IMR-90 (cell line): Measurements from ENCODE around the gene TMBIM1. TPM values are rescaled to one million over a fixed set of nuclear protein-coding genes. Genes with fewer than 3 reads are reported as not detected.

Source experiments
- ATAC-seq: fragments of 200-7000 bp; cut with Tn5 transposase; 2 replicates; pipeline ENCODE4 v1.9.1; 2020; ENCODE audit warnings: low read depth, mild to moderate bottlenecking, moderate library complexity
- BruUV-seq: library from RNA; stranded (reverse); fragments of 400-500 nt; replicated peaks from 2 replicates; lab custom pipeline; 2021; lab: Mats Ljungman, UMichigan
- CTCF ChIA-PET: fragments of 300-600 bp; formaldehyde crosslinking; extraction: SDS; loops from one replicate; lab custom pipeline; 2021; ENCODE audit warnings: antibody characterized with exemption; lab: Yijun Ruan, JAX
- POLR2A ChIA-PET: fragments of 300-600 bp; sonication (Branson Sonifier 250); formaldehyde crosslinking; loops from one replicate; lab custom pipeline; 2022; ENCODE audit warnings: antibody characterized with exemption; ENCODE audit not compliant: unreplicated experiment; lab: Charles Lee
- DNase-seq: peaks from one replicate; pipeline ENCODE4 v3.0.0; 2013
- H2AFZ ChIP-seq: replicated peaks from 2 replicates; pipeline ENCODE3; 2013; ENCODE audit warnings: low read length, mild to moderate bottlenecking; ENCODE audit not compliant: poor library complexity
- H2AK5ac ChIP-seq: 2 replicates; pipeline ENCODE4 v1.6.1; 2013; ENCODE audit warnings: low read depth, low read length, inconsistent platforms
- H2AK9ac ChIP-seq: replicated peaks from 2 replicates; pipeline ENCODE3; 2013; ENCODE audit warnings: mild to moderate bottlenecking, low read depth, low read length, moderate library complexity; ENCODE audit not compliant: poor library complexity
- H2BK120ac ChIP-seq: 2 replicates; pipeline ENCODE4 v1.6.1; 2013; ENCODE audit warnings: low read depth, low read length, inconsistent platforms
- H2BK15ac ChIP-seq: 3 replicates; pipeline ENCODE4 v1.6.1; 2013; ENCODE audit warnings: low read depth, low read length, inconsistent platforms
- H2BK20ac ChIP-seq: 2 replicates; pipeline ENCODE4 v1.6.1; 2013; ENCODE audit warnings: low read depth, mild to moderate bottlenecking, inconsistent platforms, low read length, moderate library complexity
- H2BK5ac ChIP-seq: 2 replicates; pipeline ENCODE4 v1.6.1; 2013; ENCODE audit warnings: mild to moderate bottlenecking, low read depth, low read length, inconsistent platforms; ENCODE audit not compliant: poor library complexity, severe bottlenecking
- H3K14ac ChIP-seq: replicated peaks from 2 replicates; pipeline ENCODE4 v1.6.1; 2013; ENCODE audit warnings: low read depth, low read length, inconsistent platforms
- H3K18ac ChIP-seq: 2 replicates; pipeline ENCODE4 v1.6.1; 2013; ENCODE audit warnings: low read depth, low read length, control low read depth
- H3K23ac ChIP-seq: 2 replicates; pipeline ENCODE4 v1.6.1; 2013; ENCODE audit warnings: low read depth, low read length, inconsistent platforms
- H3K27ac ChIP-seq: 2 replicates; pipeline ENCODE4 v1.5.1; 2013; ENCODE audit warnings: mild to moderate bottlenecking, control low read depth, low read length; ENCODE audit not compliant: insufficient read depth
- H3K27me3 ChIP-seq: 2 replicates; pipeline ENCODE4 v1.6.1; 2013; ENCODE audit warnings: low read length; ENCODE audit not compliant: control insufficient read depth, insufficient read depth
- H3K36me3 ChIP-seq: 2 replicates; pipeline ENCODE4 v1.6.1; 2013; ENCODE audit warnings: low read length, mixed read lengths; ENCODE audit not compliant: control insufficient read depth, insufficient read depth
- H3K4ac ChIP-seq: 2 replicates; pipeline ENCODE4 v1.6.1; 2013; ENCODE audit warnings: low read depth, low read length, inconsistent platforms
- H3K4me1 ChIP-seq: 2 replicates; pipeline ENCODE4 v1.6.1; 2013; ENCODE audit warnings: low read length, mixed read lengths; ENCODE audit not compliant: control insufficient read depth, insufficient read depth
- H3K4me2 ChIP-seq: 2 replicates; pipeline ENCODE4 v1.6.1; 2013; ENCODE audit warnings: low read depth, mild to moderate bottlenecking, control low read depth, low read length, moderate library complexity
- H3K4me3 ChIP-seq: 2 replicates; pipeline ENCODE4 v1.5.1; 2013; ENCODE audit warnings: low read depth, mild to moderate bottlenecking, control low read depth, low read length, moderate library complexity; ENCODE audit not compliant: insufficient read depth
- H3K56ac ChIP-seq: 2 replicates; pipeline ENCODE4 v1.6.1; 2013; ENCODE audit warnings: low read length, inconsistent platforms; ENCODE audit not compliant: insufficient read depth; ENCODE audit errors: extremely low read depth
- H3K79me1 ChIP-seq, 2 experiments: 2 replicates each; pipeline ENCODE4 v1.6.1; 2013; ENCODE audit warnings: low read length in 2 of 2, inconsistent platforms in 1 of 2, low read depth in 1 of 2
- H3K9ac ChIP-seq: 2 replicates; pipeline ENCODE4 v1.6.1; 2013; ENCODE audit warnings: low read depth, low read length, control low read depth
- H3K9me1 ChIP-seq: 2 replicates; pipeline ENCODE4 v1.6.1; 2013; ENCODE audit warnings: low read length, inconsistent platforms; ENCODE audit not compliant: insufficient read depth
- H3K9me3 ChIP-seq: 2 replicates; pipeline ENCODE4 v1.6.1; 2013; ENCODE audit warnings: low read length; ENCODE audit not compliant: control insufficient read depth, insufficient read depth
- H4K20me1 ChIP-seq: 2 replicates; pipeline ENCODE4 v1.6.1; 2013; ENCODE audit warnings: low read length, inconsistent platforms; ENCODE audit not compliant: insufficient read depth
- H4K5ac ChIP-seq: 2 replicates; pipeline ENCODE4 v1.6.1; 2013; ENCODE audit warnings: mild to moderate bottlenecking, low read depth, low read length, control low read depth
- H4K8ac ChIP-seq, 2 experiments: 2 replicates each; pipeline ENCODE4 v1.6.1; 2013; ENCODE audit warnings: low read depth in 2 of 2, low read length in 2 of 2, control low read depth in 1 of 2, inconsistent platforms in 1 of 2
- H4K91ac ChIP-seq: 2 replicates; pipeline ENCODE4 v1.6.1; 2013; ENCODE audit warnings: low read depth, low read length, inconsistent platforms; ENCODE audit not compliant: insufficient read depth
- BHLHE40 ChIP-seq: fragments of 150-350 bp; IDR thresholded peaks from 2 replicates; pipeline ENCODE4 v1.6.1; 2016; ENCODE audit warnings: mild to moderate bottlenecking, low read depth, low read length
- CHD1 ChIP-seq: IDR thresholded peaks from 2 replicates; pipeline ENCODE4 v1.6.1; 2012; ENCODE audit warnings: low read depth, low read length, improper control_type of control experiment
- FOS ChIP-seq: fragments of 150-350 bp; IDR thresholded peaks from 2 replicates; pipeline ENCODE4 v1.6.1; 2016; ENCODE audit warnings: low read depth, low read length
- MAZ ChIP-seq: IDR thresholded peaks from 2 replicates; pipeline ENCODE4 v1.6.1; 2012; ENCODE audit warnings: low read depth, mild to moderate bottlenecking, low read length, improper control_type of control experiment, moderate library complexity, borderline replicate concordance
- MXI1 ChIP-seq: IDR thresholded peaks from 2 replicates; pipeline ENCODE4 v1.6.1; 2012; ENCODE audit warnings: low read depth, mild to moderate bottlenecking, low read length, moderate library complexity, borderline replicate concordance
- NFE2L2 ChIP-seq: fragments of 150-350 bp; IDR thresholded peaks from 2 replicates; pipeline ENCODE4 v1.6.1; 2016; ENCODE audit warnings: low read depth, mild to moderate bottlenecking, low read length
- POLR2A ChIP-seq: IDR thresholded peaks from 2 replicates; pipeline ENCODE4 v1.6.1; 2012; ENCODE audit warnings: mild to moderate bottlenecking, low read depth, low read length
- RAD21 ChIP-seq: IDR thresholded peaks from 2 replicates; pipeline ENCODE4 v1.6.1; 2012; ENCODE audit warnings: low read length, improper control_type of control experiment
- RCOR1 ChIP-seq: IDR thresholded peaks from 2 replicates; pipeline ENCODE4 v1.6.1; 2012; ENCODE audit warnings: mild to moderate bottlenecking, low read length, improper control_type of control experiment; ENCODE audit not compliant: insufficient replicate concordance
- RFX5 ChIP-seq: IDR thresholded peaks from 2 replicates; pipeline ENCODE4 v1.8.0; 2012; ENCODE audit warnings: low read depth, mild to moderate bottlenecking, low read length, moderate library complexity
- SMC3 ChIP-seq: fragments of 150-350 bp; IDR thresholded peaks from 2 replicates; pipeline ENCODE4 v1.6.1; 2016; ENCODE audit warnings: low read depth, mild to moderate bottlenecking, antibody characterized with exemption, low read length, moderate library complexity
- USF2 ChIP-seq: fragments of 150-350 bp; IDR thresholded peaks from 2 replicates; pipeline ENCODE4 v1.6.1; 2017; ENCODE audit warnings: mild to moderate bottlenecking, antibody characterized with exemption, low read length, low read depth
- WGBS, 2 experiments: methylation state at CpG; one replicate each; pipeline versions ENCODE4 v1.1.5 to v1.1.7; 2013; ENCODE audit warnings: missing lambda C conversion rate in 2 of 2; ENCODE audit not compliant: insufficient read length in 1 of 2; ENCODE audit errors: extremely low coverage in 2 of 2; 5-methylcytosine and 5-hydroxymethylcytosine counted together
- dilution Hi-C: fragments of 300-500 bp; cut with HindIII; formaldehyde crosslinking; loops from one replicate; pipeline ENCODE4 v1.14.3; 2018; ENCODE audit warnings: low sequenced_read_pairs; ENCODE audit not compliant: unreplicated experiment
- in situ Hi-C: fragments of 300-500 bp; cut with MboI; formaldehyde crosslinking; loops from 3 replicates; pipeline ENCODE4 v1.14.3; 2019; ENCODE audit warnings: low sequenced_read_pairs, inconsistent platforms, mixed read lengths
- intact Hi-C: fragments of 100-400 bp; cut with micrococcal nuclease; formaldehyde crosslinking; loops from 2 replicates; pipeline ENCODE4 v1.10.0; 2022
- polyA plus RNA-seq, 3 experiments: library from polyadenylated mRNA; depleted of rRNA; stranded (reverse); fragments of >200 nt; gene quantifications; 2 replicates each; pipeline ENCODE4 v1.2.3, GENCODE V29; 2012; ENCODE audit warnings: low replicate concordance in 1 of 3
- total RNA-seq: library from RNA; depleted of rRNA; stranded (reverse); fragments of >200 nt; gene quantifications from 2 replicates; pipeline ENCODE4 v1.2.3, GENCODE V29; 2012
- TF ChIP-seq, protein P1 (sequence below): fragments of 150-350 bp; IDR thresholded peaks from 2 replicates; pipeline ENCODE4 v1.6.1; 2016; ENCODE audit warnings: low read depth, mild to moderate bottlenecking, low read length, moderate library complexity, borderline replicate concordance

Gene TMBIM1
- total and polyA plus RNA-seq, 2 of the 4 experiments (the other 2 are of a cell fraction), result 84.6 to 102 TPM

DNA sequence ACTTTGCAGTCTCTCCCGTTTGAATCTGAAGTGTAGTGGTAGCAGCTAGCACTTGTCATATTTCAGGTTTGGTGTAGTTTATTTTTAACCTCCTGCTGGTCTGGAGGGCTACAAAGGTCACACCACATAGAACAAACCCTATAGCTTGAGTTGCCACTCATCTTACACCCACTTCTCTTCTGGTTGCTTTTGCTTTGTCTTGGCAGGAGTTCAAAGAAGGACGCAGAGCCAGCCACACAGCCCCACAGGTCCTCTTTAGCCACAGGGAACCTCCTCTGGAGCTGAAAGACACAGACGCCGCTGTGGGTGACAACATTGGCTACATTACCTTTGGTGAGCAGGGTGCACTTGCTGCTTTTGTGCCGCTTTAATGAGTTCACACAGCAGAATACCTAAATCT, 47.1 kb downstream of the TMBIM1 start:
- Histone ChIP-seq H2BK15ac (no peak overlapping the region), H2AK9ac (no peak overlapping the region), H3K18ac (no peak overlapping the region), H3K27me3 (no peaks in the 10 kb centered on the region), H3K79me1 (peaks cover 44 to 70% of the 10 kb centered on the region in 2 experiments), H2BK20ac (no peak overlapping the region), H3K9me3 (no peaks in the 10 kb centered on the region), H3K4ac (no peak overlapping the region), H3K9me1 (0 out of 2 replicates have a peak, but pooled peaks cover 5% of the 10 kb centered on the region), H3K4me3 (no peak overlapping the region), H3K56ac (no peak overlapping the region), H3K4me1 (no peaks in the 10 kb centered on the region), H4K91ac (no peak overlapping the region), H2BK120ac (no peak overlapping the region), H4K20me1 (peaks cover 27% of the 10 kb centered on the region), H3K36me3 (peaks cover 69% of the 10 kb centered on the region), H3K9ac (no peak overlapping the region), H3K27ac (no peak overlapping the region), H4K5ac (no peak overlapping the region), H3K23ac (no peak overlapping the region), H4K8ac (no peak overlapping the region), H3K14ac (no peak overlapping the region), H2BK5ac (no peak overlapping the region), H2AFZ (no peak overlapping the region), H2AK5ac (no peak overlapping the region), H3K4me2 (no peak overlapping the region)
- no peak for ATAC-seq
- in situ Hi-C loops (no loop called here), dilution Hi-C loops (no loop called here), intact Hi-C loops (no loop called here)
- CTCF ChIA-PET, result no interaction called here
- no peak for DNase-seq
- POLR2A ChIA-PET, result no interaction called here
- WGBS, 2 experiments, result 92% methylated on average over 2 of the region's 5 CpGs; no CpG with 5 or more reads in 1 of the 2 experiments
- no peak for TF ChIP-seq FOS
- no peak for TF ChIP-seq NFE2L2
- no peak for TF ChIP-seq RFX5
- no peak for TF ChIP-seq BHLHE40
- no peak for TF ChIP-seq SMC3
- no peak for TF ChIP-seq RAD21
- TF ChIP-seq POLR2A, result no peak
- no peak for TF ChIP-seq USF2
- no peak for TF ChIP-seq MAZ
- TF ChIP-seq, protein P1, sequence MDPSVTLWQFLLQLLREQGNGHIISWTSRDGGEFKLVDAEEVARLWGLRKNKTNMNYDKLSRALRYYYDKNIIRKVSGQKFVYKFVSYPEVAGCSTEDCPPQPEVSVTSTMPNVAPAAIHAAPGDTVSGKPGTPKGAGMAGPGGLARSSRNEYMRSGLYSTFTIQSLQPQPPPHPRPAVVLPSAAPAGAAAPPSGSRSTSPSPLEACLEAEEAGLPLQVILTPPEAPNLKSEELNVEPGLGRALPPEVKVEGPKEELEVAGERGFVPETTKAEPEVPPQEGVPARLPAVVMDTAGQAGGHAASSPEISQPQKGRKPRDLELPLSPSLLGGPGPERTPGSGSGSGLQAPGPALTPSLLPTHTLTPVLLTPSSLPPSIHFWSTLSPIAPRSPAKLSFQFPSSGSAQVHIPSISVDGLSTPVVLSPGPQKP, result no peak
- no peak for TF ChIP-seq CHD1
- no peak for TF ChIP-seq MXI1
- no peak for TF ChIP-seq RCOR1
- no TSS peak for BruUV-seq
